Endothelial cell of umbilical vein (primary cell): ENCODE measurements around the gene CBX2. TPM values are rescaled to one million over a fixed set of nuclear protein-coding genes. Genes with fewer than 3 reads are reported as not detected.

Experiments
- BruUV-seq: library from RNA; stranded (reverse); fragments of 400-500 nt; replicated peaks from 2 replicates; lab custom pipeline; 2021; lab: Mats Ljungman, UMichigan
- CTCF ChIA-PET: fragments of 300-600, 350-600 bp; sonication (Branson Sonifier 250); formaldehyde crosslinking; loops from one replicate; lab custom pipeline; 2021; ENCODE audit warnings: antibody characterized with exemption, inconsistent platforms; lab: Charles Lee
- POLR2A ChIA-PET: fragments of 300-600, 350-600 bp; sonication (Branson Sonifier 250); formaldehyde crosslinking; loops from one replicate; lab custom pipeline; 2021; ENCODE audit warnings: antibody characterized with exemption, inconsistent platforms; lab: Charles Lee
- DNase-seq: peaks from one replicate; pipeline ENCODE4 v3.0.0-alpha.2; 2011; ENCODE audit warnings: low read depth, low spot score
- FAIRE-seq: peaks from 2 replicates; lab custom pipeline; 2011; peaks lifted over from hg19 to GRCh38; lab: Jason Lieb, UNC
- H2AFZ ChIP-seq: 2 replicates; pipeline ENCODE4 v1.6.0; 2012; ENCODE audit warnings: low read depth, low read length, control low read depth, inconsistent platforms
- H3K27ac ChIP-seq: 2 replicates; pipeline ENCODE4 v1.5.1; 2011; ENCODE audit warnings: low read depth, mild to moderate bottlenecking, control low read depth, low read length, moderate library complexity; ENCODE audit not compliant: insufficient read depth
- H3K27me3 ChIP-seq, 2 experiments: 2 replicates each; pipeline versions ENCODE4 v1.6.0 to v1.6.1; 2011; ENCODE audit warnings: low read length in 2 of 2, mixed read lengths in 1 of 2; ENCODE audit not compliant: control insufficient read depth in 2 of 2, insufficient read depth in 2 of 2
- H3K36me3 ChIP-seq, 2 experiments: 2 replicates in 1 of 2; 3 replicates in 1 of 2; pipeline ENCODE4 v1.5.1; 2011; ENCODE audit warnings: low read length in 2 of 2, mild to moderate bottlenecking in 1 of 2, moderate library complexity in 1 of 2; ENCODE audit not compliant: control insufficient read depth in 2 of 2, insufficient read depth in 2 of 2; ENCODE audit errors: extremely low read depth in 1 of 2
- H3K4me1 ChIP-seq: 3 replicates; pipeline ENCODE4 v1.5.1; 2011; ENCODE audit warnings: mild to moderate bottlenecking, low read length; ENCODE audit not compliant: control insufficient read depth, insufficient read depth; ENCODE audit errors: extremely low read depth
- H3K4me2 ChIP-seq: 2 replicates; pipeline ENCODE4 v1.6.1; 2011; ENCODE audit warnings: low read length, control low read depth, mixed read lengths; ENCODE audit not compliant: insufficient read depth
- H3K4me3 ChIP-seq, 3 experiments: fragments of 200-600 bp in 1 of 3; sonication (generic), shearing (Covaris generic) in 1 of 3; replicated peaks in 1 of 3; 2 replicates each; pipeline ENCODE4 v1.5.1; 2011 to 2016; ENCODE audit warnings: control low read depth in 3 of 3, low read length in 3 of 3, mild to moderate bottlenecking in 2 of 3, inconsistent platforms in 1 of 3, low read depth in 1 of 3, moderate library complexity in 1 of 3; ENCODE audit not compliant: insufficient read depth in 1 of 3
- H3K79me2 ChIP-seq: 2 replicates; pipeline ENCODE4 v1.6.0; 2012; ENCODE audit warnings: low read length, inconsistent platforms; ENCODE audit not compliant: control insufficient read depth, insufficient read depth
- H3K9ac ChIP-seq: replicated peaks from 2 replicates; pipeline ENCODE3; 2011; ENCODE audit warnings: low read length, control low read depth; ENCODE audit not compliant: insufficient read depth; ENCODE audit errors: extremely low read depth
- H3K9me1 ChIP-seq: replicated peaks from 3 replicates; pipeline ENCODE4 v1.6.0; 2011; ENCODE audit warnings: mild to moderate bottlenecking, low read length; ENCODE audit not compliant: control insufficient read depth, insufficient read depth; ENCODE audit errors: extremely low read depth
- H3K9me3 ChIP-seq: replicated peaks from 2 replicates; pipeline ENCODE4 v1.5.1; 2012; ENCODE audit warnings: low read length, inconsistent platforms; ENCODE audit not compliant: control insufficient read depth, insufficient read depth
- H4K20me1 ChIP-seq: replicated peaks from 2 replicates; pipeline ENCODE3; 2011; ENCODE audit warnings: mild to moderate bottlenecking, low read length; ENCODE audit not compliant: control insufficient read depth, insufficient read depth; ENCODE audit errors: extremely low read depth
- EZH2 ChIP-seq: IDR thresholded peaks from 2 replicates; pipeline ENCODE4 v1.6.1; 2012; ENCODE audit warnings: borderline replicate concordance, low read depth, mild to moderate bottlenecking, moderate library complexity, low read length, inconsistent platforms; ENCODE audit not compliant: severe bottlenecking
- FOS ChIP-seq: IDR thresholded peaks from 2 replicates; pipeline ENCODE4 v1.6.1; 2011; ENCODE audit warnings: mild to moderate bottlenecking, low read length, moderate library complexity, borderline replicate concordance; ENCODE audit not compliant: insufficient read depth
- GATA2 ChIP-seq: IDR thresholded peaks from 2 replicates; pipeline ENCODE4 v1.7.0; 2011; ENCODE audit warnings: low read depth, mild to moderate bottlenecking, moderate library complexity, mixed read lengths, low read length; ENCODE audit not compliant: insufficient read length, insufficient read depth
- JUN ChIP-seq: IDR thresholded peaks from 2 replicates; pipeline ENCODE4 v1.6.1; 2011; ENCODE audit warnings: borderline replicate concordance, low read depth; ENCODE audit not compliant: insufficient read length, insufficient read depth
- MYC ChIP-seq: IDR thresholded peaks from one replicate; pipeline ENCODE4 v1.6.1; 2011; ENCODE audit warnings: mild to moderate bottlenecking, low read depth, low read length
- POLR2A ChIP-seq: IDR thresholded peaks from 2 replicates; pipeline ENCODE4 v1.6.1; 2012; ENCODE audit warnings: low read depth, mild to moderate bottlenecking, control low read depth, low read length
- POLR2AphosphoS5 ChIP-seq: IDR thresholded peaks from 2 replicates; pipeline ENCODE4 v1.6.1; 2012; ENCODE audit warnings: low read depth, mild to moderate bottlenecking, control low read depth, low read length, moderate library complexity; ENCODE audit not compliant: insufficient read depth
- dilution Hi-C: fragments of 300-500 bp; cut with MboI; formaldehyde crosslinking; loops from one replicate; pipeline ENCODE4 v1.15.0; 2019; ENCODE audit warnings: low sequenced_read_pairs; ENCODE audit not compliant: extremely low pct_ligation_motif_present
- intact Hi-C: fragments of 100-400 bp; cut with micrococcal nuclease; formaldehyde crosslinking; loops from one replicate; pipeline ENCODE4 v1.10.0; 2022
- polyA plus RNA-seq, 4 experiments: library from polyadenylated mRNA; depleted of rRNA in 3 of 4; stranded (reverse) in 3 of 4; unstranded in 1 of 4; fragments of >200 nt; gene quantifications; 2 replicates each; pipeline versions ENCODE4 v1.2.1 to v1.2.3, GENCODE V29; 2011 to 2012; ENCODE audit warnings: missing spikeins in 1 of 4
- total RNA-seq: library from RNA; stranded (reverse); gene quantifications from 2 replicates; pipeline ENCODE4 v1.2.3, GENCODE V29; 2021
- TF ChIP-seq, protein P1 (sequence below), 2 donors: IDR thresholded peaks; 1 replicate in 1 of 2; 2 replicates in 1 of 2; pipeline ENCODE4 v1.5.1; 2011; ENCODE audit warnings: low read length in 2 of 2, mild to moderate bottlenecking in 2 of 2, moderate library complexity in 2 of 2, control low read depth in 1 of 2, inconsistent platforms in 1 of 2, low read depth in 1 of 2; ENCODE audit not compliant: insufficient read depth in 1 of 2; ENCODE audit errors: extremely low read depth in 1 of 2
- TF ChIP-seq, protein P2 (sequence below): IDR thresholded peaks from 2 replicates; pipeline ENCODE4 v1.6.1; 2011; ENCODE audit not compliant: insufficient read depth, insufficient read length

CBX2 gene
- total and polyA plus RNA-seq, 2 donors (not counting 3 experiments of a cell fraction or from before 2014, with no cell fraction given), result 10.5 to 20.0 TPM

DNA sequence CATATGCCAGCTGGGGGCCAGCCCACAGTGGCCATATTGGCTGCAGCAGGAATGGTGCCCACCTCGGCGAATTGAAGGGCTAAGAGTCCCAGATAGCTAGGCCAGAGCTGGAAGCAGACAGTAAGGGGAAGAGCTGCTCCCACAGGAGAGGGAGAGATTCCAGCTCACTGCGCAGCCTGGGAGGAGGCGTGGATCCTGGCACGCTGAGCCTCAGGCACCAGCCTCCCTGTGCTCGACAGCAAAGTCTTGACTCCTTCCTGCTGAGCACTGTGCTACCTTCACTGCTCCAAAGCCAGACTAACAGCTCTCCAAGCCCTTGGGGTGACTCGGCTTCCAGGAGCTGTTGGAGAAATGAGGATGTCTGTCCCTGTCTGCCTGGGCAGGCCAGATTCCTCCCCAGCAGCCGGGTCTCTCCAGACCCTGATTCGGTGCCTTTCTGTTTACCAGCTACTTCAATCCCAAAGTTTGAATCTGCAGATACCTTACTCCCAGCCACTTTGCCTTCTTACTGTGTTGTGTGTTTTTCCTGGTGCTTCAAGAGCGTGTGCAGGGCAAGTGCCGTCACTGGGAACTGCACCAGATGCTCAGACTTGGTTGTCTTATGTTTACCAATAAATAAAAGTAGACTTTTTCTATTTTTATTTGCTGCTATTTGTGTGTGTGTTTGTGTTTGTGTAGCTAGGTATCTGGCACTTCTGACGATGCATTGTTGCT lies 9.1 kb downstream of the CBX2 start:
- H3K36me3 ChIP-seq, result peaks cover 0 to 9% of the 10 kb centered on the region in 2 experiments
- dilution Hi-C loops (no loop called here), intact Hi-C loops (no loop called here)
- H3K27ac ChIP-seq, result no peak overlapping the region
- no peaks in the 10 kb centered on the region for H3K79me2 ChIP-seq
- no peaks in the 10 kb centered on the region for H3K9me1 ChIP-seq
- POLR2A ChIA-PET, result no interaction called here
- CTCF ChIA-PET, result interaction anchor here (0.9 to 2.0 kb wide), 6 partner anchors 8 to 222 kb away, joined by 3 to 7 read pairs (median 4); no protein-coding TSS in a partner anchor
- no peak for FAIRE-seq
- no peak overlapping the region for H3K9ac ChIP-seq
- H3K27me3 ChIP-seq, result peaks cover 37 to 41% of the 10 kb centered on the region in 2 experiments
- H3K9me3 ChIP-seq, result no peaks in the 10 kb centered on the region
- TF ChIP-seq, protein P1, sequence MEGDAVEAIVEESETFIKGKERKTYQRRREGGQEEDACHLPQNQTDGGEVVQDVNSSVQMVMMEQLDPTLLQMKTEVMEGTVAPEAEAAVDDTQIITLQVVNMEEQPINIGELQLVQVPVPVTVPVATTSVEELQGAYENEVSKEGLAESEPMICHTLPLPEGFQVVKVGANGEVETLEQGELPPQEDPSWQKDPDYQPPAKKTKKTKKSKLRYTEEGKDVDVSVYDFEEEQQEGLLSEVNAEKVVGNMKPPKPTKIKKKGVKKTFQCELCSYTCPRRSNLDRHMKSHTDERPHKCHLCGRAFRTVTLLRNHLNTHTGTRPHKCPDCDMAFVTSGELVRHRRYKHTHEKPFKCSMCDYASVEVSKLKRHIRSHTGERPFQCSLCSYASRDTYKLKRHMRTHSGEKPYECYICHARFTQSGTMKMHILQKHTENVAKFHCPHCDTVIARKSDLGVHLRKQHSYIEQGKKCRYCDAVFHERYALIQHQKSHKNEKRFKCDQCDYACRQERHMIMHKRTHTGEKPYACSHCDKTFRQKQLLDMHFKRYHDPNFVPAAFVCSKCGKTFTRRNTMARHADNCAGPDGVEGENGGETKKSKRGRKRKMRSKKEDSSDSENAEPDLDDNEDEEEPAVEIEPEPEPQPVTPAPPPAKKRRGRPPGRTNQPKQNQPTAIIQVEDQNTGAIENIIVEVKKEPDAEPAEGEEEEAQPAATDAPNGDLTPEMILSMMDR (IDR thresholded peaks at IDR 0.05; ENCODE audit: extremely low read depth in 1 of 2, insufficient read depth in 1 of 2, low read depth in 1 of 2, low read length in 2 of 2), result no peak
- TF ChIP-seq EZH2, result no peak
- TF ChIP-seq FOS, result no peak
- no peak for TF ChIP-seq MYC
- TF ChIP-seq GATA2, result no peak
- TF ChIP-seq, protein P2, sequence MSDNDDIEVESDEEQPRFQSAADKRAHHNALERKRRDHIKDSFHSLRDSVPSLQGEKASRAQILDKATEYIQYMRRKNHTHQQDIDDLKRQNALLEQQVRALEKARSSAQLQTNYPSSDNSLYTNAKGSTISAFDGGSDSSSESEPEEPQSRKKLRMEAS, result no peak
- no peak for TF ChIP-seq POLR2AphosphoS5
- no peak for TF ChIP-seq POLR2A
- no peak for TF ChIP-seq JUN
- no peak overlapping the region for H3K4me2 ChIP-seq
- H3K4me1 ChIP-seq, result no peaks in the 10 kb centered on the region
- H2AFZ ChIP-seq, result no peak overlapping the region
- BruUV-seq, result no TSS peak
- no peaks in the 10 kb centered on the region for H4K20me1 ChIP-seq
- no peak for DNase-seq
- no peak overlapping the region for H3K4me3 ChIP-seq
